Cerebellar nuclear complex (tissue), 1 donor: ENCODE data around the gene RFTN2.
"Not testable (repeated sequence)": the region's sequence is repeated elsewhere in the genome, so short reads cannot be mapped to it uniquely, and the experiment has no call there.

Source experiments
- DNase-seq, 2 experiments: peaks; one replicate each; lab custom pipeline; 2025; lab: John Stamatoyannopoulos, UW

RFTN2 gene

DNA sequence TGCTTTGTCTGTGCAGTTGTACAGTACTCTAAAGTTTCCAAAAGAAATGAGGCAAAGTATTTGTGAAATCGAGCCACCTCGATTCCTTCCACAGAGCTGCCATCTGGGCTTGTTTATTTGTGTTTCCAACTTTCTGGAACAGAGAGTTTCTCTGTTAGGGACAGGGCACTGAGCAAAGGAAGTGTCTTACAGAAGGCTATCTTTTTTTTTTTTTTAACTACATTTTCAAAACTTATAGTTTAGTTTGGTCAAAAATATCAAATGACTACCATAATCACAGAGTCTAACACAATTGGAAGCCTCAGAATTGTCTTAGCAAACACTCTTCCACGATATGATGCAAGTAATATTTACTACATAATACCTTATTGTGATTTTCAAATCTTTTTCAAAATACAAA, 796 bp downstream of the RFTN2 start:
- no peak for DNase-seq

DNA sequence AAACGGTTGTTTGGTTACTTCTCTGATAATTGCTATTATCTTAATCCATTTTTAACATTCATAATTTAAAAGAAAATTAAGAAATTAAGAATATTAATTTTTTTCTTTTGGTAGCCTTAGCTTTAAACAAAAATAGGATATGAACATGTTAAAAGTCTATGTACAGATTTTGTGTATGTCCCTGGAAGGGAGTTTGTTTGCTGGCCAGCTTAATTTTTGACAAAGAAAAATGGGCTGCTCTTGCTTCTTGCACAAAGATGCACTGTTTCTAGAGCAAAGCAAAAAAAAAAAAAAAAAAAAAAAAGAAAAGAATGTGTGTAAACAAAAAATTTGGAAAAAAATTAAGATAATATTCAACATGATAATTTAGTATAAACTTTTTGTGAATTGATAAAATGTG, 1.3 kb downstream of the RFTN2 start:
- DNase-seq: no peak

- DNase-seq: no peak
Measured at GRCh38 chr2:197673606-197674005, 1.8 kb downstream of the RFTN2 start.

DNA sequence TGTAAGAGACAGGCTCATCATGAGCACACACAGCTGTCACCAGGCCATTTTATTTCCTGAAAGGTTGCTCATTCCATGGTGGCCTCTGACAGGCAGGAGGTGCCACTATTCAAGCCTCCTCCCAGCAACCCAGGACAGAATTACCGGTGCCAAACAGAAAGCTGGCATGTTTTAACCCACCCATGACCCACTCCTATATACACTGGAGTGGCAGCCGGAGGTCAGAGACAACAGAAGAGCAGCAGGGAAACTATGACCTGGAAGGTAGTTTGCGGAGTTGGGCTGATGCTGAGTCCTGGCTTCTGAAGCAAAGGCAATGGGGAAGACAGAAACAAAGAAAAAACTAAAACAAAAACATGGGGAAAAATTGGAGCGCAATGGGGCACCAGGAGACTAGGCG, 2.3 kb downstream of the RFTN2 start:
- DNase-seq: no peak

DNA sequence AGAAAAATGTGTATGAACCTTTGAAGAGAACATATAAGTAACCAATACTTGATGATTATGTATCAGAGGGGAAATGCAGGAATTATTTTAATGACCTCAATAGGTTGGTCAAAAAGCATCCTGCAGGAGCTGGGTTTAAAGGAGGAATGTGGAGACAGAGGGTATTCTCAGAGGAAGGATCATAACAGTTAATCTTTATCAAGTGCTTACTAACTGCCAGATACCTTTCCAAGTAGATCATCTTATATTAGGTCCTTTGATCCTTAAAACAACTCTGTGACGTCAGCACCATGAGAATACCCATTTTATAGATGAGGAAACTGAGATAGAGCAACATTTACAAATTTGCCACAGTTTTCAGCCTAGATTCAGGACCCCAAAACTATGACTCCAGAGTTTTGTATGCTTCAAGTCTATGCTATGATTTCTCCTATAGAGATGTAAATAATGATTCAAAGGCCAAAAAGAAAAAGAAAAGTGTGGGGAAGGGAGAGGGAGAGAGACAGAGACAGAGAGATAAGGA, 3.0 kb downstream of the RFTN2 start:
- no peak for DNase-seq

GRCh38 chr2:197669077-197669476, 6.3 kb downstream of the RFTN2 start:
- DNase-seq: no peak

DNA sequence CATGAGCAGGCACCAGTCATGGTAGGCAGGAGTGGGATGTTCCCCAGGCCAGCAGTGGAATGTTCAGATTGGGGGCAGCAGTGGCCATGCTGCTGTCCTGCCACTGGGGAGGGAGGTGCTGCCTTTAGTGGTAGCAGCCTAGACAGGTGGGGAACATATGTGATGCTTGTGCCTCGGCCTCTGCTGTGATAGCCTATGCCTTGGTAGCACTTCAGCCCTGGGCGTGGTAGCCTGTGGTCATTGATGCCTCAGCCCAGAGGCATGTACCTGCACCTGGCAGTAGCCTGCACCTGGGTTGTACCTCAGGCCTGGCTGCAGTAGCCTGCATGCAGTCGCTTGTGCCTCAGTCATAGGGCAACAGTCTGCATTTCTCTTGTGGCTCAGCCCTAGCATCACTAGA, 7.1 kb downstream of the RFTN2 start:
- no peak for DNase-seq

- no peak for DNase-seq
Measured at GRCh38 chr2:197666277-197666676, 9.1 kb downstream of the RFTN2 start.

GRCh38 chr2:197661626-197662025, 13.8 kb downstream of the RFTN2 start:
- DNase-seq: no peak

- DNase-seq: no peak
Measured at GRCh38 chr2:197657562-197657961, 17.8 kb downstream of the RFTN2 start.

DNA sequence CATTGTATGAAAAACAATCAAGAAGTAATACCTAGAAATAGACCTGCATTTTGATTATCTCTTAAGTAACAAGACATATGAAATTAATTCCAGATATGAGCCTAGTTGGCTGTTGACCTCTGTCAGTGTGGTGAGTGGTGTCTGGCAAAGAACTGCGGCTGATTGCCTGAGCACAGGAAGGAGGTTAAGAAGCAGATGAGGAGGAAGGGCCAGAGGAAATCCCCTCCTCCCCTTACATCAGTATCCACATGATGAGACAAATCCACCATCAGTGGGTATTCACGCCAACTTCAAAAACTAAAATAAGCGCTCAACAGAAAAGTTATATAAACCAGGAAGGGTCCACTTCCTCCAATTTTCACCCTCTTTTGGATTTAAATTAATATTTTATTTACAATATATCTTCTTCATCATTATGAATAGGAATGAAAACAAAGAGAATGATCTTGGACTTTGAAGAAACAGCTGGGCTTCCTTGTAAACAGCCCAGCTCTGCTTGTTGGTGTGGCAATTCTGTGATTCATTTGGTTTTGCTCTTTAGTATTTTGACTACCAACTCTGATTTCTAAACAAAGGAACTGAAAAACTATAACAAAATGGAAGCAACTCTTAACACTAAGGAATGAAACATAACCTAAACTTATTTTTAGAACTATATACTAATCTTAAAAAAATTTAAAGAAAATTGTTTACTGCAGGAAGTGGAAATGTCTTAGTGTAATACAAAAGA, 27.3 kb downstream of the RFTN2 start:
- DNase-seq: no peak

DNA sequence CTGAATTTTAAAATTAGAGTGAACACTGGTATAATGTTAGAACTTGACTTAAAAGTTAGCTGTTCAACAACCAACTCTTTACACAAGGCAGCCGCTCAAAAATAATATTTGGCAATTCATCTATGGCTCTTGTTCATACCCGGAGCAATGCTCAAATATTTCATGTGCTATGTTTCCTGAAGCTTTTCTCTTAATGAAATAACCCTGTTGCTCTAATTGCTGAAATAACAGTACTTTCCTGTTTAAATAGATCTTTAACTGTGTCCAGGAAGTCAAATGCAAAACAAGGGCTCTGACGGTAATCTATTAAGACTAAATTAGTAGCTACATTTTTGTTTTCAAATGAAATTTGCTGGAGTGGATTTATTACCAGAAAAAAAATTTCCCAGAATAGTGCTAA, 33.7 kb downstream of the RFTN2 start:
- no peak for DNase-seq

DNA sequence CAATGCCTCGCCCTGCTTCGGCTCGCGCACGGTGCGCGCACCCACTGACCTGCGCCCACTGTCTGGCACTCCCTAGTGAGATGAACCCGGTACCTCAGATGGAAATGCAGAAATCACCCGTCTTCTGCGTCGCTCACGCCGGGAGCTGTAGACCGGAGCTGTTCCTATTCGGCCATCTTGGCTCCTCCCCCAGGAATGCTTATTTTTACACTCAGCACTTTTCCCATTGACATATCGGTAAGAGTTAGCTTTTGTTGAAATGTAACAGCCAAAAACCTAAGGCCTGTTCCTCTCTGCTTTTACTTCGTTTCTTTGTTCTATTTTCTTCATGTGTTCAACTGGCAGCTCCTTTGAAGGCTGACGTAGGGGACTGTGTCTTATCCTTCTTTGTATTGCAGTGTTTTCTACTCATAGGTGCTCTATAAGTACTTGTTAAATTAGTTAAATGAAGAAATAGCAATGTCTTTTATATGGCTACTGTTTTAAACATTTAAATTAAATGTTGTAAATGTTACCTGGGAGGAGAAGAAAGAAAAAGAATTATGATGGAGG, 34.7 kb downstream of the RFTN2 start:
- DNase-seq: not testable (repeated sequence)

DNA sequence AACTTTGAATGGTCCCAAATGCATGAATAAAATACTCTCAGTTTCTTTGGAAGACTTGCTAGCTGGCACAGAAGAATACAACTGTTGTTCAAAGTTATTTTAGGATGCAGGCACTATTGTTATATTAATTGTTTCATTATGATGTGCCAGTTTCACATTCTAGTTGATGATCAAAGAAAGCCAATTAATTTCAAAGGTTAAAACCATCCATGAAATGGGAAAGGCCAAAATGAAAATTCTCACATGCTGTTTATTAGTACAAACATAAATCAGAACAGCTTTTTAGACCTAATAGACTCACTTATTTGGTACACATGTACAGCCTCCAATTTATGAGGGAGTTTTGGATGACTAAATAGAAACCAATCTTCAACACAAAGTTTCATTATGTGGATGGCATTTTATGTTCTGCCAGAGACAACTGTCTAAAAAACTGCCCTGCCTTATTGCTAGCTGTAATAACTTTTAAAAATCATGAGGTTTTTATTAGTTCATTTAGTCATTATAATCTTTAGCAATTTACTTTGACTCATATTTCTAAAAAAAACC, 42.2 kb downstream of the RFTN2 start:
- DNase-seq: no peak

- no peak for DNase-seq
Measured at GRCh38 chr2:197628043-197628500, 47.3 kb downstream of the RFTN2 start.

- no peak for DNase-seq
Measured at GRCh38 chr2:197626965-197627625, 48.3 kb downstream of the RFTN2 start.

- no peak for DNase-seq
Measured at GRCh38 chr2:197620133-197620532, 55.3 kb downstream of the RFTN2 start.

DNA sequence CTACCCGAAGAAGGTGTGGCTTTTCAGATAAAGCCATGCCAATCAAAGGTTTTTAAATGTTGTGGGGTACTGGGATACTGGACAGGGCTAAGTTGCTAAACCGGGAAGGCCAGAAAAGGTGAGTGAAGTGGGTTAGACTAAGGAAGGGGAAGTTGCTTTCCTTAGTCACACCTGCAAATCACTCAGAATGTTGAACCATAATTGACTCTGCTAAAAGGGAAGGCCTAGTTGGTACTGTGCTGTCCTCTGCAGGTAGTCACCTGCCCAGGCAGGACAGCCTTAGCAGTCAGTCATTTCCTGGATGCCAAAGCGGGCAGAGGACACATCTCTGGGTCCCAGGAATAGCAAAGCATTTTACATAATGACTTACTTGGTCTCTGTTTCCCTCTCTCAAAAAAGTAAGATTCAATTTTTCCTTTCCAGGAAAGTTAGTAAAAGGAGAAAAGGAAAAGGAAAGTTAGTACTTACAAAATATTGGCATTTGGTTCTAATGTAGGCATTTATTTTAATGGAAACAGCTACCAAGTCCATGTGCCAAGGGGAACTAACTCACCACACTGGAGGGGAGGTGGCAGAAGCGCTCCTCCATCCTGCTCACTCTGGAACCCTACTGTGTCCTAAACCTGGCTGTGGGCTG, 60.3 kb downstream of the RFTN2 start:
- DNase-seq: no peak

DNA sequence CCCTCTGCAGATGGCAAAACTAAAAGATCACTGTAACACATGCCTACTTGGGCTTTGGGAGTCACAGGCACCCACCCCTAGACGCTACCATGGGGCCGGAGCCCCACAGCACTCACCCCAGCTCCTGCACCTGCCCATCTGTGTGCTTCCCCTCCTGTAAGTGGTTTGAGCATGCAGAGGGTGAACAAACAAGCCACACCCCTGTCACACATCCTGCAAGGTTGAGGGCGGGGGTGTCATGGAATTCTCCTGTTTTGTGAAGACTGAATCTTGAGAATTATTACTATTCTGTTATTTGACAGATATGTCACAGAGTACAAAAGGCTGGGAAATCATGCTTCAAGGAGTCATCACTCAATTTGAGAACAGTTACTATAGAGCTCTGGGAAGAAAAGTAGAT, 60.9 kb downstream of the RFTN2 start:
- DNase-seq: no peak

GRCh38 chr2:197613509-197613987, 61.8 kb downstream of the RFTN2 start:
- DNase-seq: no peak

DNA sequence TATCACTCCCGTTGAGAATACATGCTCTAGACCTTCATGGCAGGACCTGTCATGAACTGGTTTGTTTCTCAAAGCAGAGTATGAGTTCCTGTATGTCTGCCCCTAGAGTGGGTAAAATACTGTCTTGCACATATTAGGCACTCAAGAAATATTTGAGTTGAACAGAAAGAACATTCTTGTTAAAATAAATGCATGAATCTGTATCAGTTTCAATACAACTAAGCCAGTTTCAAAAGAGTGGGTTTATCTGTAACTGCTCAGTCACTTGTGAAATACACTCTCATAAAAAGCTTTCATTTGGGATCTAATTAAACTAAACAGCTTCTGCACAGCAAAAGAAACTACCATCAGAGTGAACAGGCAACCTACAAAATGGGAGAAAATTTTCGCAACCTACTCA, 69.2 kb downstream of the RFTN2 start:
- no peak for DNase-seq
